HG02885 (cell line): ENCODE results near the gene EIF3M.

Experiments
- ATAC-seq: cut with Tn5 transposase; IDR thresholded peaks from one replicate; pipeline ENCODE4 v1.9.1; 2021; ENCODE audit warnings: mild to moderate bottlenecking; ENCODE audit not compliant: unreplicated experiment, poor library complexity

Gene EIF3M

DNA sequence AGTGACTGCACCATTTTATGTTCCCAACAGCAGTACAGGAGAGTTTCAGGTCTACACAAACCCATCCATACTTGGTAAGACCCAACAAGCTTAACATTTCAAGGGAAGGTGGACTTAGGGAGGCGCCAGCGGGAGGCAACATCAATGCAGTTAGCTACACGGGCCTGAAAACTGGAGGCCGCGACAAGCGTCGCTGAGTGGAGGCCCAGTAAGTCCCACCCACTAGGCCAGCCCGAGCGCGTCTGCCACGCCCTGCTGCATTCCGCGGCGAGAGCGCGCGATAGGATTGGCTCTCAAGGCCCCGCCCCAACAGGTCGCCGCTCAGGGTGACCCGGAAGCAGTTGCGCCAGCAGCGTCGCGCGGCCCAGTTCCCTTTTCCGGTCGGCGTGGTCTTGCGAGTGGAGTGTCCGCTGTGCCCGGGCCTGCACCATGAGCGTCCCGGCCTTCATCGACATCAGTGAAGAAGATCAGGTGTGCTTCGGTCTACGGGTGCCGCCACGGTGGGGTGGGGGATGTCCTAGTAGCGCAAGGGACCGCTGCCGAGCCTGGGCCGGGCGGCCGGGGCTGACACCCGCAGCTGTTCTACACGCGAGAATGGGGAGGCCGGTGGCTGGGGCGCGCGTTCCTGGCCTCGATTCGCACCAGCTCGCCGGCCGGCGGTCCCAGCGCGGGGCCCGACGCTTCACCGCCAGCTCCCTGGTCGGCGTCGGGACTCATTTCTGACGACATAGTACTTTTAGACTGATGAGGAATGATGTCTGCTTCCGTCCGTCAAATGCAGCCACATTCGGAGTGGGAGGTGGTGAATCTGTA, at the start of gene EIF3M:
TSS of gene EIF3M (plus strand) at position 373 of the 813 bp plus-strand sequence. CDS start at position 430, 57 bp downstream.
- peak; percentile 96 for ATAC-seq

DNA sequence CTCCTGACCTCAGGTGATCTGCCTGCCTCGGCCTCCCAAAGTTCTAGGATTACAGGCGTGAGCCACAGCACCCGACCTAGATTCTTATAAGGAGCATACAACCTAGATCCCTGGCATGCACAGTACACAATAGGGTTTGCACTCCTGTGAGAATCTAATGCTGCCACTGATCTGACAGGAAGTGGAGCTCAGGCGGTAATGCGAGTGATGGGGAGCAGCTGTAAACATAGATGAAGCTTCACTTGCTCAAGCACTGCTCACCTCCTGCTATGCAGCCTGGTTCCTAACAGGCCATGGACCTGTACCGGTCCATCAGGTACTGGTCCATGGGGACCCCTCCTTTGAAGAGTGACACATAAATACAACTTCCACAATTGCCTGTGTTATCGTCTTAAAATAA, 44.8 kb upstream of the EIF3M start:
- no peak for ATAC-seq

DNA sequence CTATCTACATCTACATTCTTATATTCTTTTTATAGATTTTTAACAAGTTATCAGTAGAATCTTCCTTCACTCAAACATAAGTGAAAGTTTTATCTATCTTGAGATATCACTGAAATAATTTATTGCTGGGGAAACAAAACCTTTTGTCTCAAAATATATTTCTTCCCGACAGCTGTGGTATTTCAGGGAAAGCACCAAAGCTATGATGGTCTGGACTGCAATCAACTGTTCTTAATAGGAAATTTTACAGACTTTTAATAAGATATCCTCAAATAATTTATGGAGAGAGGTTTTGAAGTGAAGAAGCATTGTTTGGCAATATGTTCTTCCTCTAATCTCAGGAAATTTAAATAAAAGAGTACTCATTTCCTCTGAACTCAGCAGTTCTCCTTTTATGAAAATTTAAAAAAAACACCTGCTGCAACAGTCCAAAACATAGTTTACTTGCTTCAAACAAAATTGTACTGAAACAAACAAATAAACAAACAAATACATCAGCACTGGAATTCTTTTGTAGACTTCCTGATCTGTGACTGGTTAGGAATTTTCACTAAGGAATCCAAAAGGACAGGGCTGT, 33.9 kb upstream of the EIF3M start:
- no peak for ATAC-seq

DNA sequence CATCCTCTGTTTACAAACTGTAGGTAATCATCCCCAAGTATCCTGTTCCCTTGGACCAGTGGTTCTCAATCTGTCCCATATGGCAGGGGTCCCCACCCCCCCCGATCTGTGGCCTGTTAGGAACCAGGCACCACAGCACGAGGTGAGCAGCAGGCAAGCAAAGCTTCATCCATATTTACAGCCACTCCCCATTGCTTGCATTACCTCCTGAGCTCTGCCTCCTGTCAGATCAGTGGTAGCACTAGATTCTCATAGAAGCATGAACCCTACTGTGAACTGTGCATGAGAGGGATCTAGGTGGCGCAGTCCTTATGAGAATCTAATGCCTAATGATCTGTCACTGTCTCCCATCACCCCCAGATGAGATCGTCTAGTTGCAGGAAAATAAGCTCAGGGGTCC, 33.4 kb upstream of the EIF3M start:
- ATAC-seq, result no peak

DNA sequence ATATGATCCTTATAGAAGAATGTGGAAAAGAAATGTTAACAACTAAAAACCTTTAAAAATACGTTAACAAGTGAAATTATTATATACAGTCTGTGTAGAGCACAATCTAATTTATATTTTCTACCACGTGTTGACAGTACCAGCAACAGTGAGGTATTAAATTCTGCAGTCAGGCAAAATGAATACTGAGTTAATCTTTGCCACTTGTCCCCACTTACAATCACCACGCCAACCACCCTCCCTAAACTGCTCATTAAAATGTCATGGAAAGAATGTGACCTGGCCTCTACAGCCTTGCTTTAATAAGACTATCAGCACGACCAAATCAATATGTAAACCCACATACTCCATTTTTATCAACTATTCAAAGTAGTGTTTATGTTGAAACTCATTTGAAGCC, 28.5 kb upstream of the EIF3M start:
- ATAC-seq, result no peak

DNA sequence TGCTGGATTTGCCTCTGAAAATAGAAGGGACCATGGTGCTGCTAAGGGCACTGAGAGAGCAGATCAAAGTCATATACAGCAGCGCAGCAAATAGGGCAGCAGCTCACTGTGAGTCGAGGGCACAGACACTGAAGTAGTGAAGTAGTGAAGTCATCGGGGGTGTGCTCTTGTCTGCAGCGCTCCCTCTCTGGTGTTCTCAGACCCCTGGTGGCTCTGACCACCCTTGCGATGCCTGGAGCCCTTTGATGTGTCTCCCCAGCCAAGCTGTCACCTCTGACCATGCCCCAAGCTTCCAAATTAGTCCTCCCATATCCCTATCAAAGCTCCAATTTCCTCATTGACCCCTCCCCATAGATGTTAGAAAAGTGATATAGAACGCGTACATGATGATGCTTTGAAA, 27.7 kb upstream of the EIF3M start:
- no peak for ATAC-seq

DNA sequence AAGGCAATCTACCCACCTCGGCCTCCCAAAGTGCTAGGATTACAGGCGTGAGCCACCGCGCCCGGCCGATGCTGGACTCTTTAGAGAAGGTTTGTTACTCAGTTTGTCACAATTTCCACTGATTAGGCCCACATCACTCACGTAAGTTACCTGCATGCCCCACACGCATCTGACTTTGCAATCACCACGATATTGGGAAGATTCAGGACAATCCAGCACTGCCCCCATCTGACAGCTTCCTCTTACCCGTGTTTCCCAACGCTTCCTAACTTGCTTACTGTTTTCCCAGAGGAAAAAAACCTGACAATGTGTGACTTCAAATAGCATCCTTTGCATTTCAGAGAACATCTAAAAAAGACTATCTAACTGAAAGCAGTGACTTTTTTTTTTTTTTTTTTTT, 21.8 kb upstream of the EIF3M start:
- no peak for ATAC-seq

DNA sequence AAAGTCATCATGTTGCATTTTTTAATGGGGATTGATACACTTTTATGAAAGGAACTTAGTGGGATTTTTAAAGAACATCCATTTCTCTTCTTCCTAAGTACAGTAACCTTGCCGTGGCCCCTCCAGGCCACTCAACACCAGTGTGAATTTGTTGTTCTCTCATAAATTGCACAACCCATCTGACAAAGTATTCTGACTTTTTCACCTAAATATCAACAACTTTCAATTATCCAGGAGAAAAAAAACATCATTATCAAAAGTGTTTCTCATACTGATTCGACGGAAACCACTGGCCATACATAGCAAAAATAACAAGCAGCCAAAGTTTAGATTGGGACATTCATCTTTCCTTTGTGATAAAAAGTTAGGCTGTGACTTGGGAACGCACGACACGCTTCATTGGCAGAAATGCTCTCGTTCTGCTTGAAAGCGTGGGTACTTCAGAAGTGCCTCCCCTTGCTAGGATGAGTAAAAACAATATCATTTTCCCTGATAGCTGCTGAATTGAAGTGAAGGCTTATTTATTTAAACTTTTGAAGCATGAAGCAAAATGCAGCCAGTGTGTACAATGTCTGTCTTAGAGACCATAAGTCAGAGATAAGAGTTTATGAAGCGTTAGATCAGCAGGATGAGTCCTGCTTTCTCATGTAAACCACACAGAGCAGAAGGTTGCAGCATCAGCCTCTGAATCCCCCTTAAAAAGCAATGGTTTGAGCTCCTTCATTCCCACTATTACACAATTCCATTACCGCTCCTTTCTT, 20.6 kb upstream of the EIF3M start:
- no peak for ATAC-seq

DNA sequence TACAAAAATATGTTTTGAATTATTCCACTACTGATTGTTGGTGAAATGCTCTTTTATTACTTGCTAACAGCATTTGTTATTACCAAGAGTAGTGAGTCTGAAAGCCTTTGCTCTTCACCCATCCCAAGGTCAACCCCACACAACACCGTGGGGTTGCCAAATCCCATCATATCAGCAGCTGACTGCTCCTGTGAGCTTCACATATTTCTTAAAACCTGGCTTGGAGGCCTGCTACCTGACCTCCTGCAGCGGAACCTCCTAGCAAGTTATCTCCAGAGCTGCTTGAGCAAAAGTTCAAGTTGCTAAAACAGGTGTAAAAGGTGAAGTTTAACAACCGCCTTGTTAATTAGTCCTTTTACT, 20.1 kb upstream of the EIF3M start:
- no peak for ATAC-seq

DNA sequence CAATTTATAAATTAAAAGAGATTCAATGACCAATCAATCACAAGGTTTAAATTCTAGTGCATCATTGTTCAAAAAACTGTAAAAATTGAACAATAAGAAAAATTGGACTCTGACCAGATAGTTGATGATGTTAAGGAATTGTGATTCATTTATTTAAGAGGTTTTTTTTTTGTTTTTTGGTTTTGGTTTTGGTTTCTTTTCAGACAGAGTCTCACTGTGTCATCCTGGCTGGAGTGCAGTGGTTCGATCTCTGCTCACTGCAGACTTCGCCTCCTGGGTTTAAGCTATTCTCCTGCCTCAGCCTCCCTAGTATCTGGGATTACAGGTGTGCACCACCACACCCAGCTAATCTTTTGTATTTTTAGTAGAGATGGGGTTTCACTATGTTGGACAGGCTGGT, 17.1 kb upstream of the EIF3M start:
- ATAC-seq, result no peak

DNA sequence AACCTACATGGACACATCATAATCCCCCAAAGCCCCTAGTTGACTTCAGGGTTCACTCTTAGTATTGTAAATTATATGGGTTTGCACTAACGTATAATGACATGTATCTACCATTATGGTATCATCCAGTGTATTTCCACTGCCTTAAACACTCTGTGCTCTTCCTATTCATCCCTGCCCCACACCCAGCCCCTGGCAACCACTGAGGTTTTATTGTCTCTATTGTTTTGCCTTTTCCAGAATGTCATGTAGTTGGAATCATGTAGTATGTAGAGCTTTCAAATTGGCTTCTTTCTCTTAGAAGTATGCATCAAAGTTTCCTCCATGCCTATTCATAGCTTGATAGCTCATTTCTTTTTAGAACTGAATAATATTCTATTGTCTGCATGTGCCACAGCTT, 16.5 kb upstream of the EIF3M start:
- ATAC-seq, result no peak

DNA sequence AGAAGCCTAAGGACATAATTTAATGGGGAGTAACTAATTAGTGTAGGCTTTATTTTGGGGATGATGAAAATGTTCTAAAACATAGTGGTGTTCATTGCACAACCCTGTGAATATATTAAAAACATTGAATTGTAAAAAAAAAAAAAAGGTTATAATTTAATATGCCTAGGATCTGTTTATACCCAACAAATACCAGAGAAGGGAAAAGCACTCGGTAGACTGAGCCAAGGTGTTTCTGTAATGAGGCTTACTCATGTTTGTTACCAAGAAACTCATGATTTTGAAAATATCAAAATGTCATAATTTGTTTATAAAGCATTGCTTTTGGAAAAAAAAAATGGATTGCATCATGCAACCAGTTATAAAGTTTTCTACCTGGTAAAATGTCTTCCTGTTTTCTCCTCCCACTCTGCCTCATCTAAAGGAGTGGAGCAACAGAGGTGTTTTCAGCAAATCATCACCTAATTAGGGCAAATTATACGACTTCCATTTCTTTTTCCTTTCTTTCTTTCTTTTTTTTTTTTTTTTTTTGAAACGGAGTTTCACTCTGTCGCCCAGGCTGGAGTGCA, 14.2 kb upstream of the EIF3M start:
- no peak for ATAC-seq

DNA sequence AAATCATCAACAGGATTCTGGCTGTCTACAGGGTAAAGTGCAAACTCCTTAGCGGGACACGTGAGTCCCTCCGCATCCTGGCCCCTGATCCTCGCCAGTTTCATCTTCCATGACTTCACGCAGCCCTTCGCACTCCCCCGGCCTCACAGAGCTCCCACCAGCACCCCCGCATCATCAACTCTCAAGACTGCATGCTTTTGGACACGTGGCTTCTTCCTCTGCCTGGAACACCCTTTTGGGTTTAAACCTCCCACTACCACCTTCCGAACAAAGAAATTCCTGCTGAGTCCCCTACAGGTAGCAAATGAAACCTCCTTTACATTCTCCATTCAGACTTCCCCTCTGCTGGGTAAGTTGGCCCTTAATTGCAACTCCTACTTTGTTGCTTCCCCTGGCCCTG, 12.6 kb upstream of the EIF3M start:
- no peak for ATAC-seq

DNA sequence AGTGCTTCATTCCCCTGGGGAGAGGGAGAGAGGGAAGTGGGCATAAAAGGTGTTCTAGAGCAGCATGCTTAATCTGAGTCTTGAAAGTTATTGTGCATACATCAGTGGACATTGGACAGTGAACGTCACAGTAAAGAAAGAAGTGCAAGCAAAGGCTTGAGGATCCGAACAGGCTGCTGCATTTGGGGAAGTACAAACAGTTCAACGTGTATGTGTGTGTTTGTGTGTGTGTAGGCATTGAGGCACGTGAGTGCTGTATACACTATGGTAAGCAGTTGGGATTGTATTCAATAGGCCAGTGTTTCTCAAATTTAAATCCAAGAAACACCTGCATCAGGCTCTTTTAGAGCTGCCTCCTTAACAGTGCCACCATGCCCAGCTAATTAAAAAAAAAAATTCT, 10.4 kb upstream of the EIF3M start:
- no peak for ATAC-seq

DNA sequence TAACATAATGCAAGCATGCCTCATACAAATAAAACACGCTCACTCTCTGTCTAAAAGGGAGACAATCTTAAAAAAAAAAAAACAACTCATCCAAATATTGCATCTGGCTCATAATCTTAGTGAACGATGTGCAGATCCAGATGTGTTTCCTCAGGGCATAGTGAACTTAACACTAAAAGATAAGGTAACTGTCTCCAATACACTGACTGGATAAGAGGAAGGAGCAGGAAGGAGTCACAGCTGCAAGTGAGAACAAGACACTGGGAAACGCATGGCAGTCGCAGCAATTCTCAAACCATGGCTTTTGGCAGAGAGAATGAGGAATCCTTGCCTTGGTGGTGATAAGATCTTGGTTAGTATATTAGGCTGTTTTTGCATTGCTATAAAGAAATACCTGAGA, 9.2 kb upstream of the EIF3M start:
- ATAC-seq, result no peak

DNA sequence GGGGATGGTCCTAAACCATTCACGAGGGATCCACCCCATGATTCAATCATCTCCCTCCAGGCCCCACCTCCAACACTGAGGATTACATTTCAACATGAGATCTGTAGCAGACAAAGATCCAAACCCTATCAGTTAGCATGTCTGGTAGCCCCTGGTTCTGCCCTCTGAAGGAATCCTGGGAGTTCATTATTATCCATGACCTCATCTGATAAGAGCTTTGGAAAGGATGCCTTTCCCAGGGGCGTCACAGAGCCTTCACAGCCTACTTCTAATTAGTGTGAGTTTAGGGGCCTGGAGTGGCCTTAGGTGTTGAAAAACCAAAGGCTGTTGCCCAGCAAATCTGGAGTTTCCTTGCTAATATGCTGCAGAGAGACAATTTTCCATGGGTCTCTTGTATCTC, 8.6 kb upstream of the EIF3M start:
- no peak for ATAC-seq

DNA sequence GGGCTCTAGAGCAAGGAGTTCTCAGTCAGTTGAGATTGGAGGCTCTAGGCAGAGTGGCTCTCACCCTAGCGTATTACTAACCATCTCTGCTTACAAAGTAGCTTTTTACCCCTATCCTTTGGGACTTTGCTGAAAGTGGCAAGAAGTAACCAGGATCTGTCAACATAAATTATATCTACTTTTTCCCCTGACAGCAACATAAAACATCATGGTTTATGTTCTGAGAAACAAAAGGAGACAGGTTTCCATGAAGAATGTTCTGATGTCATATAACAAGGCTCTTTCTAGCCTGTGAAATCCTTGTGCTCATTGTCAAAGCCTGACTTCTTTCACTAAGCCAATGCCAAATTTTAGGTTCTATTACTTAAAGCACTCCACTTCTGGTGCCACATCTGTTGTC, 7.2 kb upstream of the EIF3M start:
- no peak for ATAC-seq

DNA sequence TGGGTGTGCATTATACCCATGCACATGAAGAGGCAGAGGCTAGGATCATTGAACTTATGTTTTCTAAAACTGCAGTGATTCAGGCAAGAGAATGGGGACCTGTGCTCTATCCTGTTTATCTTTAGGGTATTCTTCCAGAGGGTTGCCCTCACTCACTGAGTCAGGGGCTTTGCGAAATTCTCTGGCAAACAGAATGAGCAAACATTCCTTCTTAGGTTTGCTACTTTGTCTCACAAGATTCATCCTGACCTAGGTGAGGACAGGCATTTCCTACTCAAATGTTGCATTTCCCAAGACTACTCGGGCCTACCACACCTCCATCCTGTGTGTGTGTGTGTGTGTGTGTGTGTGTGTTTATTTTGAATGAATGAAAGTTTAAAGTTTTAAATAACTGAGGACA, 2.7 kb upstream of the EIF3M start:
- no peak for ATAC-seq

DNA sequence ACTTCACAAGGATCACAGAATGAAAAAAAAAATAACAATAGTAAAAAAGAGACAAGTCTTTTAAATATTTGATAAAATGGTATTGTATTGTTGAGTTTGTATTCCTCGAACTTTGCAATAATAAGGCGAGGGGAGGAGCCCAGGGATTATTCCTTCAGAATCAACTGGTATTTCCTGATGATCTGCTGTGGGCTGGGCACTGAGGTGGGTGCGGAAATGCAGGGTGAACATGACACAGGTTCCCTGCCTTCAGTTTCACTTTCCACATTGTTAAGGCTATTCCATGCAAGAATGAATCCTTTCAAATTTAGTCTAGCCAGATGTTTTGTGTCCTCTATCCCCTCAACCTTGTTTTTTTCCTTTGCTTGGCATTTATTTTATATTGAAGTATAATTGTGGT, 2.1 kb upstream of the EIF3M start:
- ATAC-seq, result no peak

DNA sequence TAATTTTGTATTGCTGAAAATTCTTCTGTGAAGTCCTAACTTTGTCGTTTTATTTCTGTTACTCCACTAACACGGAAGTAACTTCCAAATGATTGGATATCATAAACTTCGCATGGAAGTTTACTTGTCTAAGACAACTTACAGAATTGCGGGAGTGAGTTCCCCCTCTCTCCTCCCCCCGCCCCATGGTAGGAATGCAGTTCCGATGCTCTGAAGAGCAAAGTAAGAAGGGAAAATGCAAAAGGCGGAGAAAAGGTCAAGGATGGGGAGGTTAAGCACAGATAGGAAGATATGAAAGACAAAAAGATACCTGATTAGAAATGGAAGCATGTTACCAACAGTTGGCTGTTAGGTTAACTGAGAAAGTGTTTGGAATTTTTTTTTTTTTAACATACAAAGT, 1.3 kb downstream of the EIF3M start:
- no peak for ATAC-seq

DNA sequence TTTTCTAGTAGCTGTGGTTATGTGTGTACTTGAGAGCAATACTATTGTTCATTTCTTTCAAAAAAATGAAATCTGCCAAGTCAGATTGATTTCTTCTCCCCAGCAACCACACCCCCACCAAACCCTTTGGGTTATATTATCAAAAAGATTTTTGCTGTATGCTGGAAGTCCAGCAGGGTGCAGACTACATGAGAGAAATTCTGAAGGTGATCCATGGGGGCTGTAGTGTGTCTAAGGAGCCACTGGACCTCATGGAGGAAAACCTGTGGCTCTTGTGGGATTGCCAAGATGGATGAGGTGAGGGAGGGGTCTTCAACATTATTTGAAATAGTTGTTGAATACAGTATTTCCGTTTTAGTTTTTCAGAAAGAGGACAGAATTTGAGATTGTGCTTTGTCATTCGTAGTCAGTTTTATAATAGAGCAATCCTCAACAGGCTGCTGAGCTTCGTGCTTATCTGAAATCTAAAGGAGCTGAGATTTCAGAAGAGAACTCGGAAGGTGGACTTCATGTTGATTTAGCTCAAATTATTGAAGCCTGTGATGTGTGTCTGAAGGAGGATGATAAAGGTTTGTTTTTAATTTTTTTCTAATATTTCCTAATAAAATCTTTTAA, 3.1 kb downstream of the EIF3M start:
- no peak for ATAC-seq
